ENCODE measurements around the gene NOLC1.

Gene NOLC1

GRCh38 chr10:102113261-102113955 is 38.8 kb upstream of the NOLC1 start:
- no peaks in the 10 kb centered on the region for H3K9me3 ChIP-seq (ENCODE audit: insufficient read depth, low read length, severe bottlenecking)
- no peaks in the 10 kb centered on the region for H3K27me3 ChIP-seq (ENCODE audit: insufficient read depth, low read length, poor library complexity)
- no peak overlapping the region for H2AFZ ChIP-seq (ENCODE audit: low read depth, low read length)
- TF ChIP-seq CTCF (IDR thresholded peaks at IDR 0.05; ENCODE audit: borderline replicate concordance, extremely low read depth, low read length, poor library complexity, severe bottlenecking), result no peak
- TF ChIP-seq EZH2 (IDR thresholded peaks at IDR 0.05; ENCODE audit: borderline replicate concordance, low read depth, low read length, severe bottlenecking), result no peak
- DNase-seq (peak; percentile 17), ATAC-seq (ENCODE audit: insufficient read depth, low read depth) (no peak)
- H4K20me1 ChIP-seq (ENCODE audit: insufficient read depth, low read length), result peaks cover 26% of the 10 kb centered on the region
- H3K4me1 ChIP-seq (ENCODE audit: insufficient read depth, low read length), result peaks cover 54% of the 10 kb centered on the region
- peak overlapping the region; percentile 90 for H3K4me2 ChIP-seq (ENCODE audit: insufficient read depth, low read length)
- peak overlapping the region; percentile 74 for H3K27ac ChIP-seq (ENCODE audit: low read length)
- peak overlapping the region; percentile 84 to 85; a peak in 3 of 4 replicates for H3K4me3 ChIP-seq (ENCODE audit: low read depth in 1 of 2, low read length in 2 of 2)
- H3K79me2 ChIP-seq (ENCODE audit: insufficient read depth, low read length), result peaks cover 71% of the 10 kb centered on the region
- peak overlapping the region; percentile 89 for H3K9ac ChIP-seq (ENCODE audit: low read depth, low read length)
- peaks cover 35% of the 10 kb centered on the region for H3K36me3 ChIP-seq (ENCODE audit: insufficient read depth, low read length)

- Histone ChIP-seq H3K27me3 (ENCODE audit: insufficient read depth, low read length, poor library complexity) (no peaks in the 10 kb centered on the region), H4K20me1 (ENCODE audit: insufficient read depth, low read length) (peaks cover 30% of the 10 kb centered on the region), H3K9ac (ENCODE audit: low read depth, low read length) (peak overlapping the region; percentile 89), H3K9me3 (ENCODE audit: insufficient read depth, low read length, severe bottlenecking) (no peaks in the 10 kb centered on the region), H2AFZ (ENCODE audit: low read depth, low read length) (peak overlapping the region; percentile 74), H3K27ac (ENCODE audit: low read length) (peak overlapping the region; percentile 84), H3K4me3 (ENCODE audit: low read depth in 1 of 2, low read length in 2 of 2) (peak overlapping the region; percentile 84 to 85; a peak in 3 of 4 replicates), H3K4me1 (ENCODE audit: insufficient read depth, low read length) (peaks cover 62% of the 10 kb centered on the region), H3K36me3 (ENCODE audit: insufficient read depth, low read length) (peaks cover 27% of the 10 kb centered on the region), H3K79me2 (ENCODE audit: insufficient read depth, low read length) (peaks cover 79% of the 10 kb centered on the region), H3K4me2 (ENCODE audit: insufficient read depth, low read length) (peak overlapping the region; percentile 90)
- TF ChIP-seq EZH2 (IDR thresholded peaks at IDR 0.05; ENCODE audit: borderline replicate concordance, low read depth, low read length, severe bottlenecking), result no peak
- TF ChIP-seq CTCF (IDR thresholded peaks at IDR 0.05; ENCODE audit: borderline replicate concordance, extremely low read depth, low read length, poor library complexity, severe bottlenecking), result no peak
- peak; percentile 28 for DNase-seq
- peak; percentile 32 for ATAC-seq (ENCODE audit: insufficient read depth, low read depth)
Observed at GRCh38 chr10:102113956-102114857, 38.0 kb upstream of the NOLC1 start.

- H3K79me2 ChIP-seq (ENCODE audit: insufficient read depth, low read length), result peaks cover 87% of the 10 kb centered on the region
- H3K4me2 ChIP-seq (ENCODE audit: insufficient read depth, low read length), result peak overlapping the region; percentile 90
- no peak for TF ChIP-seq CTCF (IDR thresholded peaks at IDR 0.05; ENCODE audit: borderline replicate concordance, extremely low read depth, low read length, poor library complexity, severe bottlenecking)
- no peak for TF ChIP-seq EZH2 (IDR thresholded peaks at IDR 0.05; ENCODE audit: borderline replicate concordance, low read depth, low read length, severe bottlenecking)
- H3K4me1 ChIP-seq (ENCODE audit: insufficient read depth, low read length), result peaks cover 68% of the 10 kb centered on the region
- peak; percentile 93 for DNase-seq
- peak overlapping the region; percentile 89 for H3K9ac ChIP-seq (ENCODE audit: low read depth, low read length)
- H4K20me1 ChIP-seq (ENCODE audit: insufficient read depth, low read length), result peaks cover 30% of the 10 kb centered on the region
- peak overlapping the region; percentile 41 to 85 for H3K4me3 ChIP-seq (ENCODE audit: low read depth in 1 of 2, low read length in 2 of 2)
- peak overlapping the region; percentile 84 for H3K27ac ChIP-seq (ENCODE audit: low read length)
- H3K36me3 ChIP-seq (ENCODE audit: insufficient read depth, low read length), result peaks cover 18% of the 10 kb centered on the region
- peak; percentile 84 for ATAC-seq (ENCODE audit: insufficient read depth, low read depth)
- H3K9me3 ChIP-seq (ENCODE audit: insufficient read depth, low read length, severe bottlenecking), result no peaks in the 10 kb centered on the region
- H2AFZ ChIP-seq (ENCODE audit: low read depth, low read length), result peak overlapping the region; percentile 74
- H3K27me3 ChIP-seq (ENCODE audit: insufficient read depth, low read length, poor library complexity), result no peaks in the 10 kb centered on the region
Observed at GRCh38 chr10:102114861-102115618, 37.1 kb upstream of the NOLC1 start.

Measured in DND-41 (cell line).